Muscle of arm (tissue), 12 donors: ENCODE results near the gene SLC8A2. TPM values are rescaled to one million over a fixed set of nuclear protein-coding genes. Genes with fewer than 3 reads are reported as not detected.

Experiments used
- DNase-seq: peaks from one replicate; pipeline ENCODE4 v3.0.0-alpha.2; 2013
- polyA plus RNA-seq, 12 donors: library from polyadenylated mRNA; unstranded; fragments of 120-200 nt; gene quantifications; one replicate each; pipeline ENCODE4 v1.2.1, GENCODE V29; 2013; ENCODE audit not compliant: insufficient read length in 12 of 12

The SLC8A2 gene
- polyA plus RNA-seq, 12 donors = 0.11 to 0.51 (median 0.37) TPM; not detected in 2

DNA sequence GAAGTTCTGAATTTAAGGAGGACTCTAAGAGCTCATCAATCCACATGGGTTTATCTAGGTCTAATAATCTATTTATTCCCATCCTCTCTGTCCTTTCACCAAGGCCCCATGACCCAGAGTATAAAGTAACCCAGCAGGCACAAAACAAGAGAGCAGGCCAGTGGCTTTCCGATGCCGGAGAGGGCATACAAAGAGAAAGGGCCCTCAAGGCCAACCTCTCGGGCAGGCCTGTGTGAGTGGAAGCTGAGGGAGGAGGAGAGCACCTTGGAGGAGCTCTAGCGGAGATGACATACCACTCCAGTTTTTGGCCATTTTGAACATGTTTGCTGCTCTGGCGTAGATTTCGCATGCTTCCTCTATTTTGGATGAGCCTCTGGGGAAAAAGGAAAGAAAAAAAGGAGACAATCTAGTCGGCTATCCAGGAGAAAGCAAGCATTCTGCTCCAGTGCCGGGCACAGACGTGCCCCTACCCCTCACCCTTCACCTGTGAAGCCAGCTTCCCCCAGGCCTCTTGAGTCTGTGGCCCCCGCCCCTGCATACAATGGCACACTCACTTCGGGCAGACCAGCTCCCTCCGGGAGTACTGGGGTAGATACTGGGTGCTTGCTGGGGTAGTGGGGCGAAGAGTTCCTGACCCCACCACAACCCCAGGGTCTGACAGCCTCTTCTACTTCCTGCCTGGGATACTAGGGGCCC is 31.6 kb upstream of the SLC8A2 start:
- no peak for DNase-seq

DNA sequence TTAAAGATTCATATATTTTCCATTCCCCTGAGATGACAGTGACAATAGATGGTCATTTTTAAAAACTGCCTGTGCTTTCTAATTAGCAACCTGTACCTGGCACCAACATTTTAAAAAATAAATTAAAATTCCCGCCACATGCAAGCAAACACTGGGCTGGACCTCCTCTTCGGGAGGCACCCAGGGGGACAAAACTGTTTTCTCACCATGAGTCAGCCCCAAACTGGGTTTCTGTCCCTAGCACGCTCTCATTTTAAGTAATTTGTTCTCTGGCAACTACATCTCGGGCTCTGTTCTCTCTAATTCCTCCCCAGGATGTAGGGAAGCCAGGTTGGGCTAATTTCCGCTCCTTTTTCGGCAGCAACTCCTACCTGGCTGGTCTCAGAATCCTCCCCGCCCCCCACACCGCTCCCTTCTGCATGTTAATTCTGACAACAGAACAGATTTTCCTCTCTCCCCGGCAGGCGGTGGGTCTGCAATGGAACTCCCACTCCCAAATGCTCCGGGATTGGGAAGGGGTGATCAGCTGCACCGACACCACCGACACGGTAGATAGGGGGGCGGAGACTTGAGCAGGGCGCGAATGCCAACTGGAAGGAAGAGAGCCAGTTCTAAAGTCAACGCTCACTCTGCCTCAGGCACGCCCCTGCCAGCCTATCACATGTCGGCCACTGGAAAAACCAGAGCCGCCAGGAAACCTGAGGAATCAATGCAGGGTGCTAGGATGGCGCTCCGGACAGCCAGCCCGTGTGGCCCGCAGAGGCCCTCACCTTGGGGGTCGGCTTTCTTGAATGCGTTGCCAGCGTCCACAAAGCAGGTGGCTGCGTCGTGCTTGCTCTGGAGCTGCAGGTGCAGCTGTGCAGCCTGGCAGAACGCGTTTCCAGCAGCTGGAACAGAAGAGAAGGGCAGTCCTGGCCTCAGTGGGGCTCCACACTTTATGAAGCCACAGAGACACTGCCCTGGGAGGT is 28.5 kb upstream of the SLC8A2 start:
- no peak for DNase-seq

DNA sequence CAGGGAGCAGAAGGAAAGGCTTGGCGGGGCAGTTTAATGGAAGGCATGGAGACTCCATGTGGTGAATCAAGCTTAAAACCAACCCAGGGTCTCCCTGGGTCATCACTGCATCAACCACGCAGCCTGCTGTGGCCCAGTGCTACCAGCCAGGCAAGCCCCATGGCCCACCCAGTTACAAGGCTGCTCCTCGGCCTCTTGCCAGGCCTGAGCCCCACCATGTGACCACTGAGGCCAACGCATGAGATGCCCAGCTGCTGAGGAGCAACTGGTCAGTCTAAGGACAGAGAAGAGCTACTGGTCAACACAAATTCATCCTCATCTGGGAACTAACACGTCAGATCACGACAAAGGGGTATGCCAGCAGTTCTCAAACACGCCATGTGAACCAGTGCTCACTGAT is 27.7 kb upstream of the SLC8A2 start:
- no peak for DNase-seq

DNA sequence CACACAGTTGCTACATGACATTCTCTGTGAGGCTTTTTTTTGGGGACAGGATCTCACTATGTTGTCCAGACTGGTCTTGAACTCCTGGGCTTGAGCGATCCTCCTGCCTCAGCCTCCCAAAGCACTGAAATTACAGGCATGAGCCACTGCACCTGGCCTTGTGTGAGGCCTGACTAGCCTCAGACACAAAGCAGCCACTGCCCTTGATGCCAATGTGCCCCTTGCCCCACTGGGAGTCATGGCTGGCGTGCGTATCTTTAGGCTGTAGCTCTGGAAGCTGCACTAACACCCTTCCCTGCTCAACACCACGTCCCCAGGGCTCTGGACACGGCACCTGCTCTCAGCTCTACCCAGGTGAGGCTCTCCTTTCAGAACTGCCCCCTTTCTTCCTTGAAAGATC is 26.9 kb upstream of the SLC8A2 start:
- DNase-seq = no peak

DNA sequence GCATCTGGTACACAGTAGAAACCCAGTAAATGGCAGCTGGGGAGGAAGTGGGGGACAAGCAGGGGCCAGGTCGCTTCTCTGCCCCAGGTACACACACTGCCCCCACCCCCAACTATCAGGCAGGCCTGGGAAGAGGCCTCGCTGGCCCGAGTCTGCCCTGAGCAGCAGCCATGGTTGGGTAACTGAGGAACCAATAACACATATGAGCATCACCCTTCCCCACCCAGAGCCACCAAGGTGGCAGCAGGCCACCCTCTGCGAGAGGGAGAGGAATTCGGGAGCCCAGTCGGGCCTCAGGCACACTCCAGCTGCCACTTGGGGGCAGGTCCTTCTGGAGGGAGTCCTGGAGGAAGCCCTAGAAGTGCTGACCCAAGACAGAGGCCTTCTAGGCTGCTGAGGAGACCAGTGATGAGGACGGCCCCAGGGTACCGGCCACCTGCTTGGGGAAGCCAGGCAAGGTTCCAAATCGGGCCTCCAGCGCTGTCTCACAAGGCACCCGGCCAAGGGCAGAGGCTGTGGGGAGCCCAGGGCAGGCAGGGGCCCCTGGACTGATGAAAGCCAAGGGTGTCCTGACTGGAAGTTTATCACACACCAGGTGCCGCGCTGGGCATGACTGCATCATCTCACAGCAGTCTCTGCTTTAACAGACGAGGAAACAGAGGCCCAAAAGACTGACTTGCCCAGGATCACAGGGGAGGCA is 26.3 kb upstream of the SLC8A2 start:
- DNase-seq = no peak

DNA sequence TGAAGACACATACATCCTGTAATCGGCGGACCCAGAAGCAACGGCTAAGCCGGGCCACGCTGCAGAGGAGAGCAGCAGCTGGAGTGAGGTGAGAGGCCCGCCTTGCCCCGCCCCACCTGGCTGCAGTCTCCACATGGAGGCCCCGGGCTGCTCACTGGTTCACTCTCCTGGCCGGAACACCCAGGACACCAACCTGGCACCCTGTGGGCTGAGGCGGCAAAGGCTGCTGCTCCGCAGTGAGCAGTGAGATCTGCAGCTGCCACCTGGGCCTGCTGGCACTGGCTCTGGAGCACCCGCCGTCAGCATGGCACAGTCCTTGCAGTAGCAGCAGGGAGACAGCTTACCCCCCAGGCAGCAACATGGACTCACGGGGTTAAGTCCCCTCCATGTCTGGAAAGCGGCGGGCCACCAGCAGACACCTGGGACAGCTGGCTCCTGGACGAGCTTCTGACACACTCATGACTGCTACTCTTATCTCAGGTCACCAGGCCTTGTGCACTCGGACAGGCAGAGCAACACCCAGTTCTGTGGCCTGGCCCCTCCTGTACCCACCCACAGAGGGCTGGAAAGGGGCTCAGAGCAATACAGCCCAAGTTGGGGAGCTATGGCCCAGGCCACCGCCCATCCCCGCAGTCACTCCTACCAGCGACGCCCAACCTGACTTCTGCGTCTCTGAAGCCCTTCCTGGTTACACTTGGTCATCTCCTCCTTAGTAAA is 25.5 kb upstream of the SLC8A2 start:
- DNase-seq = no peak

DNA sequence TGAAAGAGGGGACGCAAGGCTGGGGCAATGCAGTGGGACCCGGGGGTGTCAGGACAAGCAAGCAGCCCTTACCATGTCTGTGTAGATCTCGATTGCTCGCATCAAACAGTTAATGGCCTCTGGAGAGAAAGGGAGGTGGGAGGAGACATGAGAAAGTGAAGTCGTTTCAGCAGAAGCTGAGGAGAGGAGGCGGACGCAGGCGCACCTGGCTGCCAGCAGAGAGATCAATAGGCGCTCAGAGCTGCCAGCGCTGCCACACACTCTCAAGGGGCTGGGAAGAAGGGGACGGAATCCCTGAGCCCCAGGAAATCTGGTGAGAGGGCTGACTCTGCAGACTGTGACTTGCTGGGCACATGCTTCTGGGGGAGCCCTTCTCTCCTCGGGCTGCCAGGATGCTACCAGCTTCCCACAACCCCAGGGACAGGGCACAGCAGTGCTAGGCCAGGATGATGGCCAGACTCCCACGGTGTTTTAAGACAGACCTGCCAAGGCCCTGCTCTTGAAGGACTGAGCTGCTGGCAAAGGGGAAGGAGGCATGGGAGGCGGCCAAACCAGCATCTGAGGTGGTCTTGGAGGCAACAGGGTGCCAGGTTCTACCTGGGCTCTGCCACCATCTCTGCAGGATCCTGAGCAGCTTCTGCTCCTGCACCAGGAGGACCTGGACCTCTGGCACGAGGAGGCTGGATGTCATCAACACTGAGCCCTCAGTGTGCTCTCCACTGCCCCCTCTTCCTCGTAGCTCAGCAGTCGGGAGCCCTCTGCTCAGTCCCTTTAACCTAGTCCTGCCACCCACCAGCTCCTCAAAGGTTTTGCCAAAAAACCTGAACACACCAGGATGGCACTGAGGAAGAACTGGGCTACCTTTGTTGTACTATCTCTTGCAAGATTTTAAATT is 24.0 kb upstream of the SLC8A2 start:
- DNase-seq = no peak

DNA sequence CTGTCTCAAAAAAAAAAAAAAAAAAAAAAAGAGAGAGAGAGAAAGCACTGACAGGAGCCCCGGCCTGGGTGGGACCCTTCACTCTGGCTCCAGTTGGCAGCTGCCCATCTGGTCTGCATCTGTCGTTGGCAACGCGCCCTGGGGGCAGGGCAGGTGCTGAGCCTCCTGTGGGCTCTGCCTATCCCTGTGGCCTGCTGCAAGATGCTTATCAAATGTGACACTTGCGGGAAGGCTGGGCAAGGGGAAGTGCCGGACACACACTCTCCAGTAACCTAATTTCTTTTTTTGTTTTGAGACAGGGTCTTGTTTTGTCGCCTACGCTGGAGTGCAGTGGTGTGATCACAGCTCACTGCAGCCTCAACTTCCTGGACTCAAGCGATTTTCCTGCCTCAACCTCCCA is 23.0 kb upstream of the SLC8A2 start:
- peak; percentile 37 for DNase-seq

DNA sequence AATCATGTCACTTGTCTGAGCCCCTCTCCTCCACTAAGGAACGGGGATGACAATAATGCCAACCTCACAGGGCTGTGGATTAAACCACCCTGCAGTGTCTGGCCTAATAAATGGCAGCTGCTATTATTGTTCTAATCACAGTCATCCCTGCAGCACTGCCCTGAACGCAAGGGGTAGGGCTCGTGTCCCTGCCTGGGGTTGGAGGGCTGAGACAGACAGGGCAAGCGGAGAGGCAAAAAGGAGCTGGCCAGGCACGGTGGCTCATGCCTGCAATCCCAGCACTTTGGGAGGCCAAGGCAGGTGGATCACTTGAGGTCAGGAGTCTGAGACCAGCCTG is 22.5 kb upstream of the SLC8A2 start:
- DNase-seq = no peak

DNA sequence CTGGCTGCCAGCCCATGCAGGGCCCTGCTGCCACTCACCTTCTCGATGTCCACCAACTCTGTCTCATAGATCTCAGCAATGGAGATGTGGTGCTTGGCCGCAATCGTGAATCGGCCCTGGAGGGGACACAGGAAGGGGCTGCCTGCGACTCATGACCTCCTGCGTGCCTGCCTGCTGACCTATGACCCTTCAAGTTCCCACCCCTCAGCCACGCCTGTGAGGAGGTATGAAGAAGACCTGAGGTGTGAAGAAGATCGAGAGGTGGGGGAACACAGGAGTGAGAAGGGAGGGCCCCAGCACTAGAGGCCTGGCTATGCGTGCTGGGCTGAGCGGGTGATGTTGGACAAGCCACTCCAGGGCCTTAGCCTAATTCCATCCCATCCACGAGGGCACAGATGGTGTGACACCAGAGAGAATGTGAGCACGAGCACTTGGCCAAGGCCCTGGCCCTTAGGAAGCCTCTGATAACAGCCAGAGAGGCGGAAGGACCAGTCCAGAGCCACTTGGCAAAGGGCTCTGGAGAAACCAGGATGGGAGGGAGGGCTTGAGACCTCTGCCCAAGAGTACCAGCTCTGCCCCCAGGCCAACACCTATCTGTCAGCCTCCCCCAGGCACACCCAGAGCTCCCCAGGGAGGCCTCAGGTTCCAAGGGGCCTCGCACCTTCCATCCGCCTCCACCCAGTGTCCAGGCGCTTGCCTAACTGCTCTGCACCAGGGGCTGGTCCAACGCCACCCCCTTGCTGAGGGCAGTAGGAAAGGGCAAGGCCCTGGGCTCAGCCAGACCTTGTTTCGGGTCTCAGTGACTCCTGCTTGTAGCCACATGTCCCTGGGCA is 21.9 kb upstream of the SLC8A2 start:
- DNase-seq = no peak

DNA sequence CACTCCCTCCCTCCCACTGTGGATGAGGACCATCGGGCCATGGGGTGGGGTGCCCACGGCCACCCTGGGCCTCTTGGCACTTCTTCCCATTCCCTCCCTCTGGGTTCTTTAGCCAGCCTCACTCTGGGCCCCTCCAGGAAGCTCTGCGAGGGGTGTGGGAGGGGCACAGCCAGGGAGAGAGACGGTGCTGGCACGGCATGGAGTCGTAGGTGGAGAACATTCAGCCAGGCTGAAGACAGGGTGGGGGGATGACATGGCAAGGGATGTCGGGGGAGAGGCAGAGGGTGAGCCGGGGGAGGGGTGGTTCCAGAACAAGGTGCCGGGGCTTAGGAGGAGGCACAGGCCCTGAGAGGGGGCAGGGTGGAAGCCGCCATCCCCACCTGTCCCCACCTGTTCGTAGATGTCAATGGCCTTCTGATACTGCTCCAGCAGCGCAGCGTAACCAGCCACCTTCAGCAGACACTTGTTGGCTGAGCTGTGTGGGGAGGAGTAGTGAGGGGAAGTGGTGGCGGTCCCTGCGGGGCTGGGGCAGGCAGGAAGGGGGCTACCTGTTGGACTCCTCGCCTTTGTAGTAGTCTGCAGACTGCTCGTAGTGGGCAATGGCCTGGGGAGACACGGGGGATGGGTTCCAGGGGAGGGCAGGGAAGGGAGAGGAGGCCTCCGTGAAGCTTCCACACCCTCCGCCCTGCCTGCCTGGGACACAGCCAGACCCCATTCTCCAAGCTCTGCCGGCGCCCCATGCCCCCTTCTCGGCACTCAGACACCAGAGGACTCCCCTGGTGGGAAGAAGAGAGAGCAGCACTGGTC is 21.1 kb upstream of the SLC8A2 start:
- no peak for DNase-seq

DNA sequence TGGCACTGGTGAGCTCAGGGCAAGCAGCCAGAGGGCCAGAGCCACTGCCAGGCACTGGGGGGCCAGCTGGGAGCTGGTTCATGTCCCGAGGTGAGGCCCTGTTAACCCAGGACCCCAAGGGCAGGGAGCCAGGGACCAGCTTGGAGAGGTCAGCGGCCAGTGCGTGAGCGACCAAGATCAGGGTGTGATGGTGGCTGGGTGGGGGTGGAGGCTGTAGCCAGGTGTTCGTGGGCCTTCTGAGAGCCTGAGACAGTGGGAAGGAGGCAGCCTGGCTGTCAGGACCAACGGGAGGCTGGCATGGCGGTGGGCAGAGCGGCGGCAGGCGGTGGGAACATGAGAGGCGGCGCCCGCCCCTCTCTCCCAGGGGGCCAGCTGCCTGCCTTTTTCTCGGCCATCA is 20.4 kb upstream of the SLC8A2 start:
- no peak for DNase-seq

DNA sequence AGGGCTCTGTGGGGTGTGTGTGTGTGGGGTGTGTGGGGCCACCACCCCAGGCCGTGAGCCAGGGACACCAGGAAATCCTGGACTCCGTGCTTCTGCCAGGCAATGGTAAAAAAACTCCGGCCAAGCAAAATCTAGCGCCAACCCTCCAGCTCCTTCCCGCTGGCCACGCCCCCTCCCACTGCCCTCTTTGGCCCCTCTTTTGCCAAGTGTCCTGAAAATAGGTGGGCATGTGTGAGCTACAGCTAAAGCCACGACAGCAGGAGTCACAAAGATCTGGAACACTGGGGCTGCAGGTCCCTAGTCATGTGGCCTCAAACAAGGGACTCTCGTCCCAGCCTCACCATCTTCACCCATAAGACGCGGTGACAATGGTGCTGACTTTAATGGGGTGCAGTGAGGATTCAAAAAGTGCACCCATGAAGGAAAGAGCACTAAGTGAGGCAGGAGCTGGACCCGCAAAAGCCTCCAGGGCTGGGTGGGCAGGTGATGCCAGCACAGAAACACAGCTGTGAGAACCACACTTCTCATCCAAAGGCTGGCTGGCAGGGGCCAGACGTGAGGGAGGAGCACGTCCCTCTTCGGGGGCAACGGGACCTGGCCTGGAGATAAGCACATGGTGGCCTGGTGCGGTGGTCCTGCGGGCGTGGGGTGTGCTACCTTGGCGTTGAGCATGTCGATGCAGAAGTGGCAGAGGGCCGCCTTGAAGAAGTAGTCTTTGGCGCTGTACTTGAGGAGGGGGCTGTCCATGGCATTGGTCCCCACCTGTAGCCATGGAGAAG is 19.9 kb upstream of the SLC8A2 start:
- no peak for DNase-seq

DNA sequence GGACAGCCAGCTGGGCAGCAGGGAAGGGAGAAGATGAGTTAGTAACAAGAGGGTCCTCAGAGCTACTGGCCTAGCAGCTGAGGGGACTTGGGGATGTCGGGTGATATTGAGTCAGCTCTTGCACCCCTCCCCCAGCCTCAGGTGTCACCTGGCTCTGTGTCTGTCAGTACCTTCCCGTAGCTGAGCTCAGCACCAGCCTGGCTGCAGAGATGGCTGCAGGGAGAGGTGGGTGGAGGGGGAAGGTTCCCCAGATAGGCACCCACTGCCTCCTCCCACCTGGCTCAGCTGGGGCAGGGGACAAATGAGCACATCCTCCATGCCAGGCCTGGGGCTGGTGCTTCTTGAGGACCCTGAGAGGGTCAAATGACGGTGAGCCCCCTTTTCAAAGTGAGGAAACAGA is 19.2 kb upstream of the SLC8A2 start:
- DNase-seq = no peak

DNA sequence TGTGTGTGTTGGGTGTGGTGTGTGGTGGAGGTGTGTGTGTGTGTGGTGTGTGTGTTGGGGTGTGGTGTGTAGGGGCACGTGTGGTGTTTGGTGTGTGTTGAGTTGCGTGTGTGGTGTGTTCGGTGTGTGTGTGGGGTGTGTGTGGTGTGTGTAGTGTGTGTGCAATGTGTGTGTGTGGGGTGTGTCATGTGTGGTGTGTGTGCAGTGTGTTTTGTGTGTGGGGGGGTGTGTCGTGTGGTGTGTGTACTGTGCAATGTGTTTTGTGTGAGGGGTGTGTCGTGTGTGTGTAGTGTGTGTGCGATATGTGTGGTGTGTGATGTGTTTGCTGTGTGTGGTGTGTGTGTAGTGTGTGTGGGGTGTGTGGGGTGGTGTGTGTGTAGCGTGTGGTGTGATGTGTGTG is 18.3 kb upstream of the SLC8A2 start:
- DNase-seq = no peak

DNA sequence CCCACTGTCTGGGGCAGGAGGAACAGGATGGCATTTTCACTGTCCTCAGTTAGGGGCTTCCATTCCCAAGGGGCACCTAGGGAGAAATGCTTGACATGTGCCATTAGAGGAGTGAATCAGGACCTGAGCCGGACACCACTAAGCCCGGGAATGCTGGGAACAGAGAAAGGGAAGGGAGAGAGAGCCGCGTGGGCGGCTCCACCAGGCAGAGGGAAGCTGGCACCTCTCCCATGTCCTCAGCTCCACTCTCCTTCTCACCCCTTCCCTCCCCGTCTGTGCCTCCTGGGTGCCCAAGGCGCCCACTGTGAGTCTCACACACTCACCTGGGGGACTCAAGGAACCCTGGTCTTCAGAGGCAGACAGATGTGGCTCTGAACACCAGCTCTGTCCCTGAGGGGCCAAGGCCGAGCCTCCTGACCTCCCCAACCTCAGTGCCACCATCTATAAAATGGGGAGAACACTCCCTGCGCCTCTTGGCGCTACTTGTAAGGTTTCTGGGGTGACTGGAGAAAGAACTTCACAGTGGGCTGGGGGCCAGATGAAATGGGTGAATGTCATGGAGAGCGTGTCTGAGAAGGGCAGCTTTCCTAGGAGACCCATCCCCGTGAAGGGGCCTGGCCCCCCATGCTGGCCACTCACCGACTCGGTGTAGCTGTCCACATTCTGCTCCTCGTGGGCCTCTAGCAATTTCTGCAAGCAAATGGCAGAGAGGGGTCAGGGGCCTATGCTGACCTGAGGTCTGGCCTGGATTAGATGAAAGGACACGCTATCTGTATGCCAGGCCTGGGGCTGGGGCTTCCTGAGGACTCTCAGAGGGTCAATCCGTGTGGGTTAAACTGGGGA is 17.6 kb upstream of the SLC8A2 start:
- DNase-seq = no peak
